ENCODE measurements around the gene CCKAR.
A peak's percentile ranks its signal among the peaks of the same experiment; 100 is the strongest.

Gene CCKAR

GRCh38 chr4:26482508-26483462 is 7.5 kb downstream of the CCKAR start:
- Histone ChIP-seq H3K9me3 (no peaks in the 10 kb centered on the region), H3K27me3 (ENCODE audit: low read depth) (peaks cover 6% of the 10 kb centered on the region; the same call in 1 of the 2 replicates), H3K4me1 (no peaks in the 10 kb centered on the region), H3K36me3 (replicated peaks) (no peaks in the 10 kb centered on the region), H3K4me3 (no peak overlapping the region)
- in situ Hi-C loops (cut with MboI; ENCODE audit: low sequenced_read_pairs) = no loop called here
- DNase-seq (ENCODE audit: low spot score in 2 of 2) = no peak

- Histone ChIP-seq H3K4me3 (no peak overlapping the region), H3K27me3 (ENCODE audit: low read depth) (no peaks in the 10 kb centered on the region), H3K36me3 (replicated peaks) (no peaks in the 10 kb centered on the region), H3K4me1 (no peaks in the 10 kb centered on the region), H3K9me3 (no peaks in the 10 kb centered on the region)
- in situ Hi-C loops (cut with MboI; ENCODE audit: low sequenced_read_pairs) = no loop called here
- no peak for DNase-seq (ENCODE audit: low spot score in 2 of 2)
Measured at GRCh38 chr4:26478330-26478729, 12.0 kb downstream of the CCKAR start.

GRCh38 chr4:26476545-26476944 is 13.7 kb downstream of the CCKAR start:
- H3K27me3 ChIP-seq (ENCODE audit: low read depth) = no peaks in the 10 kb centered on the region
- no peaks in the 10 kb centered on the region for H3K4me1 ChIP-seq
- no peak for DNase-seq (ENCODE audit: low spot score in 2 of 2)
- H3K9me3 ChIP-seq = no peaks in the 10 kb centered on the region
- H3K36me3 ChIP-seq (replicated peaks) = no peaks in the 10 kb centered on the region
- in situ Hi-C loops (cut with MboI; ENCODE audit: low sequenced_read_pairs) = no loop called here
- H3K4me3 ChIP-seq = no peak overlapping the region

- no peak for DNase-seq (ENCODE audit: low spot score in 2 of 2)
- Histone ChIP-seq H3K4me3 (no peak overlapping the region), H3K9me3 (no peaks in the 10 kb centered on the region), H3K36me3 (replicated peaks) (no peaks in the 10 kb centered on the region), H3K4me1 (no peaks in the 10 kb centered on the region), H3K27me3 (ENCODE audit: low read depth) (peaks cover 2% of the 10 kb centered on the region; the same call in 1 of the 2 replicates)
- in situ Hi-C loops (cut with MboI; ENCODE audit: low sequenced_read_pairs) = no loop called here
Measured at GRCh38 chr4:26475716-26476115, 14.6 kb downstream of the CCKAR start.

- in situ Hi-C loops (cut with MboI; ENCODE audit: low sequenced_read_pairs) = loop anchor here (25.0 kb wide), 1 partner anchor 538 kb away; no protein-coding TSS in a partner anchor
- Histone ChIP-seq H3K9me3 (no peaks in the 10 kb centered on the region), H3K27me3 (ENCODE audit: low read depth) (peaks cover 2% of the 10 kb centered on the region; the same call in 1 of the 2 replicates), H3K4me3 (no peak overlapping the region), H3K36me3 (replicated peaks) (no peaks in the 10 kb centered on the region), H3K4me1 (no peaks in the 10 kb centered on the region)
- DNase-seq (ENCODE audit: low spot score in 2 of 2) = no peak
Measured at GRCh38 chr4:26474551-26474950, 15.7 kb downstream of the CCKAR start.

- Histone ChIP-seq H3K27me3 (ENCODE audit: low read depth) (peaks cover 2% of the 10 kb centered on the region; the same call in 1 of the 2 replicates), H3K36me3 (replicated peaks) (no peaks in the 10 kb centered on the region), H3K4me1 (no peaks in the 10 kb centered on the region), H3K4me3 (no peak overlapping the region), H3K9me3 (no peaks in the 10 kb centered on the region)
- in situ Hi-C loops (cut with MboI; ENCODE audit: low sequenced_read_pairs) = loop anchor here (25.0 kb wide), 1 partner anchor 538 kb away; no protein-coding TSS in a partner anchor
- DNase-seq (ENCODE audit: low spot score in 2 of 2) = no peak
Measured at GRCh38 chr4:26473893-26474292, 16.4 kb downstream of the CCKAR start.

GRCh38 chr4:26471890-26472289 is 18.4 kb downstream of the CCKAR start:
- no peaks in the 10 kb centered on the region for H3K36me3 ChIP-seq (replicated peaks)
- no peak for DNase-seq (ENCODE audit: low spot score in 2 of 2)
- no peaks in the 10 kb centered on the region for H3K9me3 ChIP-seq
- H3K4me1 ChIP-seq = no peaks in the 10 kb centered on the region
- in situ Hi-C loops (cut with MboI; ENCODE audit: low sequenced_read_pairs) = loop anchor here (25.0 kb wide), 1 partner anchor 540 kb away; no protein-coding TSS in a partner anchor
- peaks cover 2% of the 10 kb centered on the region; the same call in 1 of the 2 replicates for H3K27me3 ChIP-seq (ENCODE audit: low read depth)
- no peak overlapping the region for H3K4me3 ChIP-seq

GRCh38 chr4:26468977-26469376 is 21.3 kb downstream of the CCKAR start:
- Histone ChIP-seq H3K4me1 (no peaks in the 10 kb centered on the region), H3K27me3 (ENCODE audit: low read depth) (peaks cover 2% of the 10 kb centered on the region; the same call in 1 of the 2 replicates), H3K36me3 (replicated peaks) (no peaks in the 10 kb centered on the region), H3K4me3 (no peak overlapping the region), H3K9me3 (no peaks in the 10 kb centered on the region)
- no peak for DNase-seq (ENCODE audit: low spot score in 2 of 2)
- in situ Hi-C loops (cut with MboI; ENCODE audit: low sequenced_read_pairs) = loop anchor here (10.0 to 25.0 kb wide), 2 partner anchors 256 to 543 kb away; no protein-coding TSS in a partner anchor

GRCh38 chr4:26468283-26468949 is 21.9 kb downstream of the CCKAR start:
- no peaks in the 10 kb centered on the region for H3K9me3 ChIP-seq
- in situ Hi-C loops (cut with MboI; ENCODE audit: low sequenced_read_pairs) = loop anchor here (10.0 to 25.0 kb wide), 2 partner anchors 256 to 544 kb away; no protein-coding TSS in a partner anchor
- peaks cover 2% of the 10 kb centered on the region; the same call in 1 of the 2 replicates for H3K27me3 ChIP-seq (ENCODE audit: low read depth)
- H3K4me1 ChIP-seq = no peaks in the 10 kb centered on the region
- H3K4me3 ChIP-seq = no peak overlapping the region
- no peaks in the 10 kb centered on the region for H3K36me3 ChIP-seq (replicated peaks)
- peak; percentile 22 to 52 for DNase-seq (ENCODE audit: low spot score in 2 of 2)

GRCh38 chr4:26467724-26468123 is 22.6 kb downstream of the CCKAR start:
- H3K4me3 ChIP-seq = no peak overlapping the region
- H3K27me3 ChIP-seq (ENCODE audit: low read depth) = peaks cover 2% of the 10 kb centered on the region; the same call in 1 of the 2 replicates
- in situ Hi-C loops (cut with MboI; ENCODE audit: low sequenced_read_pairs) = loop anchor here (10.0 to 25.0 kb wide), 2 partner anchors 257 to 545 kb away; no protein-coding TSS in a partner anchor
- DNase-seq (ENCODE audit: low spot score in 2 of 2) = no peak
- no peaks in the 10 kb centered on the region for H3K36me3 ChIP-seq (replicated peaks)
- H3K4me1 ChIP-seq = no peaks in the 10 kb centered on the region
- no peaks in the 10 kb centered on the region for H3K9me3 ChIP-seq

GRCh38 chr4:26466578-26467270 is 23.6 kb downstream of the CCKAR start:
- in situ Hi-C loops (cut with MboI; ENCODE audit: low sequenced_read_pairs) = loop anchor here (10.0 to 25.0 kb wide), 2 partner anchors 258 to 546 kb away; no protein-coding TSS in a partner anchor
- H3K27me3 ChIP-seq (ENCODE audit: low read depth) = peaks cover 2% of the 10 kb centered on the region; the same call in 1 of the 2 replicates
- H3K9me3 ChIP-seq = no peaks in the 10 kb centered on the region
- no peaks in the 10 kb centered on the region for H3K36me3 ChIP-seq (replicated peaks)
- no peaks in the 10 kb centered on the region for H3K4me1 ChIP-seq
- DNase-seq (ENCODE audit: low spot score in 2 of 2) = no peak
- H3K4me3 ChIP-seq = no peak overlapping the region

- no peaks in the 10 kb centered on the region for H3K36me3 ChIP-seq (replicated peaks)
Measured at GRCh38 chr4:26464420-26465095, 25.7 kb downstream of the CCKAR start.

More at GRCh38 chr4:26464420-26465095, 25.7 kb downstream of the CCKAR start:
- in situ Hi-C loops (cut with MboI; ENCODE audit: low sequenced_read_pairs) = loop anchor here (10.0 to 25.0 kb wide), 2 partner anchors 260 to 548 kb away; no protein-coding TSS in a partner anchor
- no peak overlapping the region for H3K4me3 ChIP-seq
- no peaks in the 10 kb centered on the region for H3K27me3 ChIP-seq (ENCODE audit: low read depth)
- no peak for DNase-seq (ENCODE audit: low spot score in 2 of 2)
- H3K9me3 ChIP-seq = no peaks in the 10 kb centered on the region
- no peaks in the 10 kb centered on the region for H3K4me1 ChIP-seq

Data from HAP-1 (cell line).